ENCODE measurements around the gene PLPPR1. TPM values are rescaled to one million over a fixed set of nuclear protein-coding genes. Genes with fewer than 3 reads are reported as not detected.

PLPPR1 gene
- total and polyA plus RNA-seq, 2 donors (not counting 1 experiment from before 2014, with no cell fraction given), result not detected

- TF ChIP-seq EZH2 (IDR thresholded peaks at IDR 0.05; ENCODE audit: low read length, missing control alignments), result no peak
- no peak for TF ChIP-seq CTCF (conservative IDR thresholded peaks at IDR 0.05 in 1 of 2, IDR thresholded peaks at IDR 0.05 in 1 of 2; ENCODE audit: low read depth in 1 of 2, low read length in 2 of 2)
- Histone ChIP-seq H3K79me2 (ENCODE audit: control insufficient read depth, insufficient read depth, low read length) (no peaks in the 10 kb centered on the region), H3K36me3 (ENCODE audit: control insufficient read depth, insufficient read depth, low read length) (no peaks in the 10 kb centered on the region), H4K20me1 (ENCODE audit: control insufficient read depth, extremely low read depth, insufficient read depth, low read length) (no peaks in the 10 kb centered on the region), H3K27me3 (ENCODE audit: control insufficient read depth, insufficient read depth, low read length) (no peaks in the 10 kb centered on the region), H3K4me3 (replicated peaks in 1 of 4; ENCODE audit: control extremely low read depth in 1 of 4, insufficient read depth in 1 of 4, low read depth in 3 of 4, low read length in 4 of 4) (no peak overlapping the region), H3K27ac (ENCODE audit: insufficient read depth, low read length) (no peak overlapping the region), H3K9ac (ENCODE audit: insufficient read depth, low read length) (no peak overlapping the region), H3K4me2 (ENCODE audit: extremely low read depth, insufficient read depth, low read length) (no peak overlapping the region), H2AFZ (ENCODE audit: low read length) (no peak overlapping the region), H3K4me1 (ENCODE audit: control insufficient read depth, extremely low read depth, insufficient read depth, low read length) (no peaks in the 10 kb centered on the region), H3K9me3 (ENCODE audit: control insufficient read depth, insufficient read depth, low read depth, low read length) (no peaks in the 10 kb centered on the region)
- no peak for DNase-seq (ENCODE audit: low read depth in 2 of 2)
These were observed 14.0 kb upstream of the PLPPR1 start for GRCh38 chr9:101014566-101014965.

- Histone ChIP-seq H3K9me3 (ENCODE audit: control insufficient read depth, insufficient read depth, low read depth, low read length) (no peaks in the 10 kb centered on the region), H3K4me2 (ENCODE audit: extremely low read depth, insufficient read depth, low read length) (no peak overlapping the region), H3K4me3 (replicated peaks in 1 of 4; ENCODE audit: control extremely low read depth in 1 of 4, insufficient read depth in 1 of 4, low read depth in 3 of 4, low read length in 4 of 4) (no peak overlapping the region), H4K20me1 (ENCODE audit: control insufficient read depth, extremely low read depth, insufficient read depth, low read length) (no peaks in the 10 kb centered on the region), H3K36me3 (ENCODE audit: control insufficient read depth, insufficient read depth, low read length) (no peaks in the 10 kb centered on the region), H2AFZ (ENCODE audit: low read length) (no peak overlapping the region), H3K4me1 (ENCODE audit: control insufficient read depth, extremely low read depth, insufficient read depth, low read length) (no peaks in the 10 kb centered on the region), H3K79me2 (ENCODE audit: control insufficient read depth, insufficient read depth, low read length) (no peaks in the 10 kb centered on the region), H3K27me3 (ENCODE audit: control insufficient read depth, insufficient read depth, low read length) (no peaks in the 10 kb centered on the region), H3K9ac (ENCODE audit: insufficient read depth, low read length) (no peak overlapping the region), H3K27ac (ENCODE audit: insufficient read depth, low read length) (no peak overlapping the region)
- TF ChIP-seq EZH2 (IDR thresholded peaks at IDR 0.05; ENCODE audit: low read length, missing control alignments) (no peak), CTCF (conservative IDR thresholded peaks at IDR 0.05 in 1 of 2, IDR thresholded peaks at IDR 0.05 in 1 of 2; ENCODE audit: low read depth in 1 of 2, low read length in 2 of 2) (no peak)
- DNase-seq (ENCODE audit: low read depth in 2 of 2), result no peak
These were observed 10.1 kb upstream of the PLPPR1 start for GRCh38 chr9:101018467-101018866.

GRCh38 chr9:101022704-101023103 is 5.8 kb upstream of the PLPPR1 start:
- H3K27me3 ChIP-seq (ENCODE audit: control insufficient read depth, insufficient read depth, low read length), result no peaks in the 10 kb centered on the region
- no peak overlapping the region for H3K27ac ChIP-seq (ENCODE audit: insufficient read depth, low read length)
- no peak overlapping the region for H3K9ac ChIP-seq (ENCODE audit: insufficient read depth, low read length)
- TF ChIP-seq CTCF (conservative IDR thresholded peaks at IDR 0.05 in 1 of 2, IDR thresholded peaks at IDR 0.05 in 1 of 2; ENCODE audit: low read depth in 1 of 2, low read length in 2 of 2) (no peak), EZH2 (IDR thresholded peaks at IDR 0.05; ENCODE audit: low read length, missing control alignments) (no peak)
- H3K4me2 ChIP-seq (ENCODE audit: extremely low read depth, insufficient read depth, low read length), result no peak overlapping the region
- H3K4me3 ChIP-seq (replicated peaks in 1 of 4; ENCODE audit: control extremely low read depth in 1 of 4, insufficient read depth in 1 of 4, low read depth in 3 of 4, low read length in 4 of 4), result no peak overlapping the region
- no peaks in the 10 kb centered on the region for H3K79me2 ChIP-seq (ENCODE audit: control insufficient read depth, insufficient read depth, low read length)
- no peaks in the 10 kb centered on the region for H4K20me1 ChIP-seq (ENCODE audit: control insufficient read depth, extremely low read depth, insufficient read depth, low read length)
- DNase-seq (ENCODE audit: low read depth in 2 of 2), result no peak
- no peaks in the 10 kb centered on the region for H3K9me3 ChIP-seq (ENCODE audit: control insufficient read depth, insufficient read depth, low read depth, low read length)
- no peaks in the 10 kb centered on the region for H3K4me1 ChIP-seq (ENCODE audit: control insufficient read depth, extremely low read depth, insufficient read depth, low read length)
- no peaks in the 10 kb centered on the region for H3K36me3 ChIP-seq (ENCODE audit: control insufficient read depth, insufficient read depth, low read length)
- no peak overlapping the region for H2AFZ ChIP-seq (ENCODE audit: low read length)
